ENCODE data around the gene FPR2. TPM values are rescaled to one million over a fixed set of nuclear protein-coding genes. Genes with fewer than 3 reads are reported as not detected.

The FPR2 gene
- total and polyA plus RNA-seq, 9 of the 15 experiments (the other 6 are each of a cell fraction or from before 2014, with no cell fraction given) = 0.03 to 0.15 (median 0.07) TPM; not detected in 6

DNA sequence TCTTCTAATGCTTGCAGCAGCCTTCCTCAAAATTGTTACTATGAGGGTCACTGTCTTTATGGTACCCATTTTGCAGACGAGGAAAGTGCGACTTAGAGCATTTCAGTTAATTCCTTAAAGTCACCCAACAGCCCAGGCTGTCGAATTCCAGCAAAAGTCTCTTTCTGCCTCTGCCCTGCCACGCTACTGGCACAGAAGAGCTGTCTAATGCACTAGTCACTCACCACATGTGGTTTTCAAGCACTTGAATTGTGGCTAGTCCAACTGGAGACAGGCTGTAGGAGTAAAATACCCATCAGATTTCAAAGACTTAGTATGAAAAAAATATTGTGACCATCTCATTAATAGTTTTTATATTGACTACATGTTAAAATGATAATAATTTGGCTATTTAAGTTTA is 11.0 kb upstream of the FPR2 start (continued):
- TF ChIP-seq MGA (IDR thresholded peaks at IDR 0.05) (no peak), MNT (conservative IDR thresholded peaks at IDR 0.05) (no peak), ZMIZ1 (IDR thresholded peaks at IDR 0.05; ENCODE audit: low read depth in 2 of 2, low read length in 2 of 2) (no peak)

All from K562 (cell line).